ENCODE results near the gene PAM.

DNA sequence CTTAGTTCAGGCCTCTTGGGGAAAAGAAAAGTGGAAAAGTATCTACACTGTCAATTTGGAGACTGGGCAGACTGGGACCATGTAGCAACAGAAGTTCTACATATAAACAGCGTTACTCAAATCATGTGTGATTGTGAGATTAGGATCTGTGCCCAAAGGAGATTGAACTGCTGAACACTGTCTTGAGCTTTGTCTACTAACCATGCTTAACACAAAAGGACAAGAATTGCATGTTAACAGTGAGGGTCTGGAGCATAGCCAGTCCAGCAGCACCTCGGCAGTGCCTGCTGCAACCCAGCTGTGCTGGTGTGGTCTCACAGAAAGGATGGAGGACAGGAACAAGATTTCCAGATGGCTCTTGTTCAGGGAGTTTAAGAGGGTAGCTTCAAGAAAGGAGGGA is 5.7 kb downstream of the PAM start:
- TF ChIP-seq, protein P1, sequence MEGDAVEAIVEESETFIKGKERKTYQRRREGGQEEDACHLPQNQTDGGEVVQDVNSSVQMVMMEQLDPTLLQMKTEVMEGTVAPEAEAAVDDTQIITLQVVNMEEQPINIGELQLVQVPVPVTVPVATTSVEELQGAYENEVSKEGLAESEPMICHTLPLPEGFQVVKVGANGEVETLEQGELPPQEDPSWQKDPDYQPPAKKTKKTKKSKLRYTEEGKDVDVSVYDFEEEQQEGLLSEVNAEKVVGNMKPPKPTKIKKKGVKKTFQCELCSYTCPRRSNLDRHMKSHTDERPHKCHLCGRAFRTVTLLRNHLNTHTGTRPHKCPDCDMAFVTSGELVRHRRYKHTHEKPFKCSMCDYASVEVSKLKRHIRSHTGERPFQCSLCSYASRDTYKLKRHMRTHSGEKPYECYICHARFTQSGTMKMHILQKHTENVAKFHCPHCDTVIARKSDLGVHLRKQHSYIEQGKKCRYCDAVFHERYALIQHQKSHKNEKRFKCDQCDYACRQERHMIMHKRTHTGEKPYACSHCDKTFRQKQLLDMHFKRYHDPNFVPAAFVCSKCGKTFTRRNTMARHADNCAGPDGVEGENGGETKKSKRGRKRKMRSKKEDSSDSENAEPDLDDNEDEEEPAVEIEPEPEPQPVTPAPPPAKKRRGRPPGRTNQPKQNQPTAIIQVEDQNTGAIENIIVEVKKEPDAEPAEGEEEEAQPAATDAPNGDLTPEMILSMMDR (IDR thresholded peaks at IDR 0.05; ENCODE audit: extremely low read depth in 1 of 2, insufficient read depth in 1 of 2, low read depth in 1 of 2, low read length in 2 of 2), result no peak
- TF ChIP-seq POLR2A (IDR thresholded peaks at IDR 0.05; ENCODE audit: low read depth, low read length) (no peak), FOS (IDR thresholded peaks at IDR 0.05; ENCODE audit: borderline replicate concordance, insufficient read depth, low read length) (no peak), EZH2 (IDR thresholded peaks at IDR 0.05; ENCODE audit: borderline replicate concordance, low read depth, low read length, severe bottlenecking) (no peak), POLR2AphosphoS5 (IDR thresholded peaks at IDR 0.05; ENCODE audit: insufficient read depth, low read depth, low read length) (no peak)
